ENCODE results near the gene MYCN. TPM values are rescaled to one million over a fixed set of nuclear protein-coding genes. Genes with fewer than 3 reads are reported as not detected.
"Not testable (repeated sequence)": the region's sequence is repeated elsewhere in the genome, so short reads cannot be mapped to it uniquely, and the experiment has no call there.

The MYCN gene
- total RNA-seq, 1 donor from 2014 or later: 68.3 TPM

- Mint-ChIP-seq H3K4me1 (ENCODE audit: unreplicated experiment) (peaks cover 19% of the 10 kb centered on the region), H3K36me3 (peaks cover 44% of the 10 kb centered on the region)
These were observed 7.1 kb downstream of the MYCN start for GRCh38 chr2:15947431-15947830.

GRCh38 chr2:15948704-15948957 is 8.3 kb downstream of the MYCN start:
- no peak overlapping the region for H3K4me3 Mint-ChIP-seq
- H3K9me3 Mint-ChIP-seq: no peaks in the 10 kb centered on the region
- DNase-seq (ENCODE audit: extremely low spot score, unreplicated experiment): no peak
- H3K36me3 Mint-ChIP-seq: peaks cover 40% of the 10 kb centered on the region
- no peak overlapping the region for H3K27ac Mint-ChIP-seq
- H3K4me1 Mint-ChIP-seq (ENCODE audit: unreplicated experiment): peaks cover 24% of the 10 kb centered on the region
- no peak for TF ChIP-seq CTCF (conservative IDR thresholded peaks at IDR 0.05)
- no peaks in the 10 kb centered on the region for H3K27me3 Mint-ChIP-seq

More at GRCh38 chr2:15947431-15947830, 7.1 kb downstream of the MYCN start:
- no peaks in the 10 kb centered on the region for H3K9me3 Mint-ChIP-seq
- H3K27me3 Mint-ChIP-seq: no peaks in the 10 kb centered on the region
- no peak for DNase-seq (ENCODE audit: extremely low spot score, unreplicated experiment)
- no peak for TF ChIP-seq CTCF (conservative IDR thresholded peaks at IDR 0.05)
- H3K27ac Mint-ChIP-seq: no peak overlapping the region
- H3K4me3 Mint-ChIP-seq: no peak overlapping the region

GRCh38 chr2:15949126-15949525 is 8.8 kb downstream of the MYCN start:
- peaks cover 24% of the 10 kb centered on the region for H3K4me1 Mint-ChIP-seq (ENCODE audit: unreplicated experiment)
- no peak for DNase-seq (ENCODE audit: extremely low spot score, unreplicated experiment)
- no peak overlapping the region for H3K4me3 Mint-ChIP-seq
- H3K36me3 Mint-ChIP-seq: peaks cover 37% of the 10 kb centered on the region
- H3K9me3 Mint-ChIP-seq: no peaks in the 10 kb centered on the region
- no peaks in the 10 kb centered on the region for H3K27me3 Mint-ChIP-seq
- H3K27ac Mint-ChIP-seq: no peak overlapping the region
- TF ChIP-seq CTCF (conservative IDR thresholded peaks at IDR 0.05): no peak

DNA sequence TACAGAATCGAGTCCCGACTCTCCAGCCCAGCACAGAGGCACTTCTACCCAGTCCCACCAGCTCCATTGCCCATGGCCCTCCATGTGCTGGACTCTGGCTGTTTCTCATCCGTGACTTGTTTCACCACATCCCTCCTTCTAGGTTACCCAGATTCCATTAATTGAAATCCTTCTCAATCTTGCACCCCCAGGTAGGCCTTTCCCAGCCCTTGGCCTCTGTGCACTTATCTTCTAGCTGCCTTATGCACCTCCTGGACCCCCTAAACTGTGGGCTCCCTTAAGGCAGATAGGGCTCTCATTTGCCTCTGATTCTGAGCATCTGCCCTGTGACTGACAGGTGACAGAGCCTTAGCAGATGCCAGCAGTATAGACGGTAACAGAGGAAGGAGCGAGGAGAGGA is 9.2 kb downstream of the MYCN start:
- Mint-ChIP-seq H3K27me3 (no peaks in the 10 kb centered on the region), H3K4me1 (ENCODE audit: unreplicated experiment) (peaks cover 25% of the 10 kb centered on the region), H3K4me3 (no peak overlapping the region), H3K36me3 (peaks cover 34% of the 10 kb centered on the region), H3K27ac (no peak overlapping the region), H3K9me3 (no peaks in the 10 kb centered on the region)
- no peak for TF ChIP-seq CTCF (conservative IDR thresholded peaks at IDR 0.05)
- no peak for DNase-seq (ENCODE audit: extremely low spot score, unreplicated experiment)

DNA sequence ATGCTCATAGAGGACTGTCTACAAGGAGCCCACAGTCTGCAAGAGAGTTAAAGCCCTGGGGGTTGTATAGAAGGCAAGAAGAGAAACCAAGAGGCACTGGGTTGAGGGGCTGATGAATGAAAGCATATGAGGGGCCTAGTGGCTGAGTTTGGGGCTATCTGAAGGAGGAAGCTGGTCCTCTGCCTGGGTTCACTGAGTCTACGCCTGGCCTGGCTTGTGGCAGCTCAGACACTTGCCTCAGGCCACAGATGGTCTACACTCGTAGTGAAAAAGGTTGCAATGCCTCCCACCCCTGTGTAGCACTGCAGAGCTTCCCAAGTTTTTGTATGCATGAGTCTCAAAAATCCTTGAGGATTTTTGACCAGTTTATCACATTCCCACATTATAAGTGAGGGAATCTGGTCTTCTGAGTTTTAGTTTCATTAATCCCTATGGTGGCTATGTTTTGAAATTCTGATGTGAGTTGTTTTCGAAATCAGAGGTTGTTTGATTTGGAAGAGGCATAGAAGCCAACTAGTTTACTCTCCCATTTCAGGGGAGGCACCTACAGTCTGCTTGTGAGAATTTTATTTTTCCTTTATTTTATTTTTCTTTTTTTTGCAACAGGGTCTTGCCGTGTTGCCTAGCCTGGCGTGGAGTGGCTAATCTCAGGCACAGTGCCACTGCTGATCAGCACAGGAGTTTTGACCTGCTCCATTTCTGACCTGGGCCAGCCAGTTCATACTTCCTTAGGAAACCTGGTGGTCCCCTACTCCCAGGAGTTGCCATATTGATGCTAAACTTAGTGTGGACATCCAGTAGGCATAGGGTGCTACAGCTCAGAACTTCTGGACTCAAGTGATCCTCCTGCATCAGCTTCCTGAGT is 10.0 kb downstream of the MYCN start:
- TF ChIP-seq CTCF (conservative IDR thresholded peaks at IDR 0.05): no peak
- Mint-ChIP-seq H3K4me1 (ENCODE audit: unreplicated experiment) (peaks cover 24% of the 10 kb centered on the region), H3K9me3 (peaks cover 2% of the 10 kb centered on the region)

GRCh38 chr2:15951936-15952335 is 11.6 kb downstream of the MYCN start:
- DNase-seq (ENCODE audit: extremely low spot score, unreplicated experiment); H3K27ac Mint-ChIP-seq; H3K27me3 Mint-ChIP-seq; H3K9me3 Mint-ChIP-seq; H3K4me3 Mint-ChIP-seq: not testable (repeated sequence)
- Mint-ChIP-seq H3K36me3 (peaks cover 13% of the 10 kb centered on the region), H3K4me1 (ENCODE audit: unreplicated experiment) (peaks cover 28% of the 10 kb centered on the region)

More for the DNA sequence above, 10.0 kb downstream of the MYCN start:
- Mint-ChIP-seq H3K4me3 (no peak overlapping the region), H3K36me3 (peaks cover 27% of the 10 kb centered on the region), H3K27ac (no peak overlapping the region), H3K27me3 (no peaks in the 10 kb centered on the region)
- DNase-seq (ENCODE audit: extremely low spot score, unreplicated experiment): no peak
